ENCODE results near the gene SELE. TPM values are rescaled to one million over a fixed set of nuclear protein-coding genes. Genes with fewer than 3 reads are reported as not detected.

Gene SELE
- total RNA-seq, 1 experiment from 2014 or later: not detected

DNA sequence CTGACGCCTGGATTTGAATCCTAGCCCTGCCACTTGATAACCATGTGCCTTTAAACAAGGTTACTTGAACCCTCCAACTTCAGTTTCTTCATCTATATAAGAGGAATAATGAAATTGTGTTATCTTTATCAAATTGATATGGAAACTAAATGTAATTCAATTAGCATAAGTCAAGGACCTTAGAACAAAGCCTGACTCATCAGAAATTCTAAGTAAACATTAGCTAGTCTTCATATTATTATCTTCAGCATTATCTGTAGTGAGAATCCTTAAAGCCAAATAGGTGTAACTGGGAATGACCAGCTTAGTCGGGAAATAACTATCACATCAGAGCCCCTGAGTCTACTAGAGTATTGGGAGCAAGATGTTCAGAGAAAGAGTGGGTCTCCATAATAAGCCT, 29.1 kb downstream of the SELE start:
- no peak for ATAC-seq
- Mint-ChIP-seq H3K4me3 (no peak overlapping the region), H3K27ac (no peak overlapping the region), H3K9me3 (no peaks in the 10 kb centered on the region), H3K36me3 (no peaks in the 10 kb centered on the region), H3K4me1 (no peaks in the 10 kb centered on the region), H3K27me3 (ENCODE audit: low read depth) (0 out of 2 replicates have a peak, but pooled peaks cover 11% of the 10 kb centered on the region)
- no peak for TF ChIP-seq HMGA2 (CRISPR knock-in tag; IDR thresholded peaks at IDR 0.05)
- TF ChIP-seq MLX (CRISPR knock-in tag; IDR thresholded peaks at IDR 0.05): no peak
- TF ChIP-seq ATF1 (CRISPR knock-in tag; IDR thresholded peaks at IDR 0.05): no peak
- no peak for TF ChIP-seq IRF2 (CRISPR knock-in tag; IDR thresholded peaks at IDR 0.05; ENCODE audit: borderline replicate concordance, low read depth)
- TF ChIP-seq SP1 (CRISPR knock-in tag; conservative IDR thresholded peaks at IDR 0.05): no peak
- no peak for TF ChIP-seq NR2C2 (CRISPR knock-in tag; IDR thresholded peaks at IDR 0.05)
- TF ChIP-seq, protein P1, sequence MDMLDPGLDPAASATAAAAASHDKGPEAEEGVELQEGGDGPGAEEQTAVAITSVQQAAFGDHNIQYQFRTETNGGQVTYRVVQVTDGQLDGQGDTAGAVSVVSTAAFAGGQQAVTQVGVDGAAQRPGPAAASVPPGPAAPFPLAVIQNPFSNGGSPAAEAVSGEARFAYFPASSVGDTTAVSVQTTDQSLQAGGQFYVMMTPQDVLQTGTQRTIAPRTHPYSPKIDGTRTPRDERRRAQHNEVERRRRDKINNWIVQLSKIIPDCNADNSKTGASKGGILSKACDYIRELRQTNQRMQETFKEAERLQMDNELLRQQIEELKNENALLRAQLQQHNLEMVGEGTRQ (CRISPR knock-in tag; IDR thresholded peaks at IDR 0.05): no peak
- TF ChIP-seq, protein P2, sequence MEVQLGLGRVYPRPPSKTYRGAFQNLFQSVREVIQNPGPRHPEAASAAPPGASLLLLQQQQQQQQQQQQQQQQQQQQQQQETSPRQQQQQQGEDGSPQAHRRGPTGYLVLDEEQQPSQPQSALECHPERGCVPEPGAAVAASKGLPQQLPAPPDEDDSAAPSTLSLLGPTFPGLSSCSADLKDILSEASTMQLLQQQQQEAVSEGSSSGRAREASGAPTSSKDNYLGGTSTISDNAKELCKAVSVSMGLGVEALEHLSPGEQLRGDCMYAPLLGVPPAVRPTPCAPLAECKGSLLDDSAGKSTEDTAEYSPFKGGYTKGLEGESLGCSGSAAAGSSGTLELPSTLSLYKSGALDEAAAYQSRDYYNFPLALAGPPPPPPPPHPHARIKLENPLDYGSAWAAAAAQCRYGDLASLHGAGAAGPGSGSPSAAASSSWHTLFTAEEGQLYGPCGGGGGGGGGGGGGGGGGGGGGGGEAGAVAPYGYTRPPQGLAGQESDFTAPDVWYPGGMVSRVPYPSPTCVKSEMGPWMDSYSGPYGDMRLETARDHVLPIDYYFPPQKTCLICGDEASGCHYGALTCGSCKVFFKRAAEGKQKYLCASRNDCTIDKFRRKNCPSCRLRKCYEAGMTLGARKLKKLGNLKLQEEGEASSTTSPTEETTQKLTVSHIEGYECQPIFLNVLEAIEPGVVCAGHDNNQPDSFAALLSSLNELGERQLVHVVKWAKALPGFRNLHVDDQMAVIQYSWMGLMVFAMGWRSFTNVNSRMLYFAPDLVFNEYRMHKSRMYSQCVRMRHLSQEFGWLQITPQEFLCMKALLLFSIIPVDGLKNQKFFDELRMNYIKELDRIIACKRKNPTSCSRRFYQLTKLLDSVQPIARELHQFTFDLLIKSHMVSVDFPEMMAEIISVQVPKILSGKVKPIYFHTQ (CRISPR knock-in tag; IDR thresholded peaks at IDR 0.05): no peak
- TF ChIP-seq, protein P3, sequence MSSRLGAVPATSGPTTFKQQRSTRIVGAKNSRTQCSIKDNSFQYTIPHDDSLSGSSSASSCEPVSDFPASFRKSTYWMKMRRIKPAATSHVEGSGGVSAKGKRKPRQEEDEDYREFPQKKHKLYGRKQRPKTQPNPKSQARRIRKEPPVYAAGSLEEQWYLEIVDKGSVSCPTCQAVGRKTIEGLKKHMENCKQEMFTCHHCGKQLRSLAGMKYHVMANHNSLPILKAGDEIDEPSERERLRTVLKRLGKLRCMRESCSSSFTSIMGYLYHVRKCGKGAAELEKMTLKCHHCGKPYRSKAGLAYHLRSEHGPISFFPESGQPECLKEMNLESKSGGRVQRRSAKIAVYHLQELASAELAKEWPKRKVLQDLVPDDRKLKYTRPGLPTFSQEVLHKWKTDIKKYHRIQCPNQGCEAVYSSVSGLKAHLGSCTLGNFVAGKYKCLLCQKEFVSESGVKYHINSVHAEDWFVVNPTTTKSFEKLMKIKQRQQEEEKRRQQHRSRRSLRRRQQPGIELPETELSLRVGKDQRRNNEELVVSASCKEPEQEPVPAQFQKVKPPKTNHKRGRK (CRISPR knock-in tag; IDR thresholded peaks at IDR 0.05; ENCODE audit: borderline replicate concordance): no peak
- TF ChIP-seq ATF2 (CRISPR knock-in tag; IDR thresholded peaks at IDR 0.05; ENCODE audit: borderline replicate concordance, low read depth): no peak
- TF ChIP-seq ZNF416 (CRISPR knock-in tag; IDR thresholded peaks at IDR 0.05): no peak
- TF ChIP-seq GRHL2 (CRISPR knock-in tag; IDR thresholded peaks at IDR 0.05; ENCODE audit: insufficient replicate concordance, severe bottlenecking): no peak
- no peak for TF ChIP-seq JUN (CRISPR knock-in tag; IDR thresholded peaks at IDR 0.05)
- TF ChIP-seq CBFB (CRISPR knock-in tag; IDR thresholded peaks at IDR 0.05; ENCODE audit: low read depth): no peak
- ChIA-PET POLR2A (no interaction called here), CTCF (interaction anchor here (1.6 kb wide), 1 partner anchor 105 kb away, joined by 4 read pairs; no protein-coding TSS in a partner anchor)
- DNase-seq (ENCODE audit: low spot score): no peak

DNA sequence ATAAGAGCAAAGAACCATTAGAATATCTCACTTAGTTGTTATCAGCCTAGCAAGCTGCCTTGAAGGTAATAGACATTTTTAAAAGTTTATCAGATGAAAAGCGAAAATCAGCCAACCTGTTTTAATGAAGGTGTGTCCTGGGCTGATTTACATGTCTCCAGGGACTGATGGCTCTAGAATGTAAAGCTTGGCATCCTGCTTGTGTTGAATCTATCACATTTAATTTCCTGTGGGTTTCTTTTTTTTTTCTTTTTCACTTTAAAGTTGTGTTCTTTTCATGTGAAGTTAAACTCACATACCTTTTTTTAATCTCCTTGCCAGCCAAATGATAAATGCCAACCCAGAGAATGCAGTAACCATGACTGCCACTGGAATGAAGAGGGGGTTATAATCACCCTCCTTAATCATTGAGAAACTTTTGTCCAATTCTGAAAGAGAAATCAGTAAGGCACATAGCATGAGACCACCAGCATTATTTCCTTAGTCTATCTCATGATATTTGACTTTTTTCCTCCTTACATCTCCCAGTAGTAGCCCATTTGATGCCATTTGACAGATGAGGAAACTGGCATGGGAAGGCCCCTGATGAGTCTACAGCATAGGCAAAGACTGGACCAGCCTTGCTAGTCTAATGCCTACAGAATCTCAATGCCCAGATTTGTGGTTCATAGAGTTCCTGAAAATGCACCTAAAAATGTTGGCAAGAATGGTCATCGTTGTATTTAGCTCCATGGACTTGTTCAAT, 32.4 kb downstream of the SELE start:
- peaks cover 11% of the 10 kb centered on the region for H3K27me3 Mint-ChIP-seq (ENCODE audit: low read depth)
- H3K27ac Mint-ChIP-seq: no peak overlapping the region
- ChIA-PET CTCF (interaction anchor here (1.8 kb wide), 1 partner anchor 11 kb away, joined by 6 read pairs; no protein-coding TSS in a partner anchor), POLR2A (no interaction called here)
- no peak for DNase-seq (ENCODE audit: low spot score)
- no peaks in the 10 kb centered on the region for H3K36me3 Mint-ChIP-seq
- H3K4me3 Mint-ChIP-seq: no peak overlapping the region
- no peaks in the 10 kb centered on the region for H3K9me3 Mint-ChIP-seq
- ATAC-seq: no peak
- H3K4me1 Mint-ChIP-seq: no peaks in the 10 kb centered on the region
- TF ChIP-seq NR3C1 (CRISPR knock-in tag; conservative IDR thresholded peaks at IDR 0.05; ENCODE audit: low read depth): no peak
- no peak for TF ChIP-seq CREM (CRISPR knock-in tag; IDR thresholded peaks at IDR 0.05)
- TF ChIP-seq, protein P1 (CRISPR knock-in tag; IDR thresholded peaks at IDR 0.05): no peak
- TF ChIP-seq, protein P4, sequence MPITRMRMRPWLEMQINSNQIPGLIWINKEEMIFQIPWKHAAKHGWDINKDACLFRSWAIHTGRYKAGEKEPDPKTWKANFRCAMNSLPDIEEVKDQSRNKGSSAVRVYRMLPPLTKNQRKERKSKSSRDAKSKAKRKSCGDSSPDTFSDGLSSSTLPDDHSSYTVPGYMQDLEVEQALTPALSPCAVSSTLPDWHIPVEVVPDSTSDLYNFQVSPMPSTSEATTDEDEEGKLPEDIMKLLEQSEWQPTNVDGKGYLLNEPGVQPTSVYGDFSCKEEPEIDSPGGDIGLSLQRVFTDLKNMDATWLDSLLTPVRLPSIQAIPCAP (CRISPR knock-in tag; IDR thresholded peaks at IDR 0.05): no peak
- TF ChIP-seq E2F1 (CRISPR knock-in tag; IDR thresholded peaks at IDR 0.05): no peak
- no peak for TF ChIP-seq RELA (CRISPR knock-in tag; IDR thresholded peaks at IDR 0.05; ENCODE audit: borderline replicate concordance)
- TF ChIP-seq NFATC4 (CRISPR knock-in tag; IDR thresholded peaks at IDR 0.05): no peak
- no peak for TF ChIP-seq TCF7 (CRISPR knock-in tag; IDR thresholded peaks at IDR 0.05; ENCODE audit: low read depth)
- TF ChIP-seq CBFB (CRISPR knock-in tag; IDR thresholded peaks at IDR 0.05; ENCODE audit: low read depth): no peak
- no peak for TF ChIP-seq ATF2 (CRISPR knock-in tag; IDR thresholded peaks at IDR 0.05; ENCODE audit: borderline replicate concordance, low read depth)
- no peak for TF ChIP-seq ZNF416 (CRISPR knock-in tag; IDR thresholded peaks at IDR 0.05)
- no peak for TF ChIP-seq SP1 (CRISPR knock-in tag; conservative IDR thresholded peaks at IDR 0.05)
- no peak for TF ChIP-seq NR2C2 (CRISPR knock-in tag; IDR thresholded peaks at IDR 0.05)
